ENCODE measurements around the gene GRPR.

The GRPR gene

DNA sequence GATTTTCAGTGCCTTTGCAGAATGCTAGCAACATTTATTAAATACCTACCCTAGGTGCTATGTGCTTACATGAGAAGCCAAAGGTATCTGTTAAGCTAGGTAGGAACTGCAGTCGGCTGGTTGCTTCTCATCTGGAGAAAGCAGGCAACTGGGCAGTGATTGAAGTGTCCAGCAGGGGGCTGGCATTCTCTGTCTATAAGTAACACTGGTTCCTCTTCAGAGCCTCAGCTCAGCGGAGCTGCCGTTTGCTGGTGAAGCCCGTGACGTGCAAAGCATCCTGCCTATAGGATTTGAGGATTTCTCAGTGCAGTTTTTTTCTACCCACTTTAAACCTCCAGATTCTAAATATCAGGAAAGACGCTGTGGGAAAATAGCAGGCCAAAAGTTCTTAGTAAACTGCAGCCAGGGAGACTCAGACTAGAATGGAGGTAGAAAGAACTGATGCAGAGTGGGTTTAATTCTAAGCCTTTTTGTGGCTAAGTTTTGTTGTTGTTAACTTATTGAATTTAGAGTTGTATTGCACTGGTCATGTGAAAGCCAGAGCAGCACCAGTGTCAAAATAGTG lies at the start of gene GRPR:
GRPR (plus strand) TSS at position 344 of the 565 bp plus-strand sequence. CDS start 389 bp downstream, outside the sequence.
- peak; percentile 75 for DNase-seq

DNA sequence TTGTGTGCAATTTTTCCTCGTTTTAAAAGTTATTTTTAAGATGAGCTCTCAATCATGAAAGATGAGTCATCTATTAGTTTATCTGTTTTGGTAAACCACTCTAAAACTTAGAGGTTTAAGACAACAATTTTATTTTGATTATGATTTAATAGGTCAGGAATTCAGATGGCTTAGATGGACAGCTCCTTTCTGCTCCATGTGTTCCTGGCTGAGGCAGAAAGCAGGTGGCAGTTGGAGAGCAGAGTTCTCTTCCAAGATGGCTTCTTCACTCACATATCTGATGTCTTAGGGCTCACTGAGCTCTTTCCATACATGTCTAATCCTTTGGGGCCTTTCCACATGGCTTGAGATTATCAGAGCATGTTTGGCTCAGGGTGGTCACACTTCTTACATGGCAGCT lies 48.3 kb upstream of the GRPR start:
- DNase-seq = no peak

DNA sequence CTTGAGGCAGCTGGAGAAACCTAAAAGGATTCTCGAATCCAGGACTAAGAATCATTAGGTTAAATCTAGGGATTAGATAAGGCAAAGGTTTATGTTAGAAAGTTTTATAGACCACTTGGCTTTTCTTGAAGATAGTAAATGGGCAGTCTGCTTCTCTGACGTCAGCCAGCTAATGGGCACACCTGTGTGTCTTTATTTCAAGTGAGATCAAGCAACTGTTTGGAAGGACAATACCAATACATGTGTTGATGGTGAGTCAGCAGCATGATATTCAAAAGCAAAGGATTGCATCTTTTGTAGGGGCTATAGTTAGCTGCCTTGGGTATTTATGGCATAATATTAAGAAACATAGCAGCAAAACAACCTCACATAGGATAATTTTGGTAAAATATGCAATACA lies 46.5 kb upstream of the GRPR start:
- no peak for DNase-seq

DNA sequence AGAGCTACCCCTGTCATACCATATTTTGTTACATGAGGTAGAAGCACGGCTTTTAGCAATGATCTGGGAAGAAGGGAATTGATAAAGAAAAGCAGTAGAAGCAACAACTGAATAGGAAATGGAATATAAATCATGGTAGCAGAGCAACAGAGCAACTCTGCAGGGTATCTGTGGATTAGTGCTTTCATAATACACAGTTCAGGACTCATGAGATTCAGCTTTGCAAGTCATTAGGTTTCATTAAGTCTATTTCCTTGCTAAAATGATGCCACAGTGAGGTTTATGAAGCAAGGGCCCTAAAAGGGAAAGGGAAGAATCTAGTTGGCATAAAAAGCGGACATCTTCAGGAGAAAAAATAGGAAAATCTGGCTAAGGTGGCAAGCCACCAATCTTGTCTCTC lies 45.6 kb upstream of the GRPR start:
- no peak for DNase-seq

DNA sequence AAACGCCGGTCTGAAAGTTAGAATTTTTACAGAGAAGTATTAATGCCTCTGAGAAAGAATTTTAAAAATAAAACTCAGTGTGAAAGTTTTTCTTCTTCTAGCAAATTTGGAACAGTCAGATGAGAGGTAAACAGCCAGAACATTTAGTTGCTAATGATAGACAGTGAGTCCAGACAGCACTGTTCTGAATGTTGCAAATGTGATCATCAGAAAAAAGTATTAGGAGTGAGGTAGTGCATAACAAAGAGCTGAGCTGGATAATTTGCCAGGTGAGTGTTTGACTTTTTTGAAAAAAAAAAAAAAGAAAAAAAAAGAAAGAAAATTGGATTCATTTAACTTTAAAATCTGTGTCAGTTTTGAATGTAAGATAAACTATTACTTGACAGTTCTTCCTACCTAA lies 42.0 kb upstream of the GRPR start:
- no peak for DNase-seq

DNA sequence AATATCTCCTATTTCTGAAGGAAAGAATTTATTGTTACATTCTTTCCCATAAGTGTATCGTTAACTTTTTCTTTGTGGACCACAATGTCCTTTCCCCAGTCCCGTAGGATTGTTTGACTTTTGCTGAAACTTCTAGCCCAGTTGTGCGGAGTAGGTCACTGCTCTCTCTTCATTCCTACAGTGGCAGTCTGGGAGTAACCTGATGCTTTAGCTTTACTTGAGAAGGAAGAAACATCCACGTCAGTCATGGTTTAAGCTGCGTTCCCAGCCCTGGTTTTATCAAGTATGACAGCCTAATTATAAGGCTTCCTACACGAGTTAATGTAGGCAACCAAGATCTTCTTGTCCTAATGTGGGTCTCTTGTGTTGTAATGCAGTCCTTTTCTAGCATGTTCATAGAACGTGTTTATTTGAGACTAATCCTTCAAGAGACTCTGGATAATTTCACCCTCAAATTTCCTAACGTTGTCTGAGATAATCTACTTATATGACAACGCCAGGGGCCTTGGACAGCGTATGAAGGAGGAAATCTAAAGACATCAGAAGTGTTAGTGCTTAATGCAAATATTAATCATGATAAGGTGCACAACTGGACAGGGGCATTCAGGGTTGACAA lies 40.8 kb upstream of the GRPR start:
- no peak for DNase-seq

DNA sequence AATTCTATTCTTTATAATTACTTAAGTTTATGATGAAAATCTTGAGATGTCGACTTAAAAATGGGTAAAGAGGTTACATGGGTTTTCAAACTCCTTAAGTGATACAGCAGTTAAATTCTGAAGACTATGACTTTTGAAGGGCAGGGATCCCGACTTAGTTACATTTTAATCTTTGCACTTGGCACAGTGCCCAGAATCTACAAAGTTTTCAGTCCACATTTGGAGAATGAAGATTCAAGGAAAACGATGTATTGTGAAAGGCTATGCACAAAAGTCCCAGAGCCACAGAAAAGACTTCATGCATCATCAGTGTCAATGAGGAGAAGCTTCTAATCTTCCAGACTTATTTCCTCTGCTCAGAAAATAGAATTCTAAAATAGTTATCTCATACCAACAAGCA lies 36.3 kb upstream of the GRPR start:
- DNase-seq = no peak

DNA sequence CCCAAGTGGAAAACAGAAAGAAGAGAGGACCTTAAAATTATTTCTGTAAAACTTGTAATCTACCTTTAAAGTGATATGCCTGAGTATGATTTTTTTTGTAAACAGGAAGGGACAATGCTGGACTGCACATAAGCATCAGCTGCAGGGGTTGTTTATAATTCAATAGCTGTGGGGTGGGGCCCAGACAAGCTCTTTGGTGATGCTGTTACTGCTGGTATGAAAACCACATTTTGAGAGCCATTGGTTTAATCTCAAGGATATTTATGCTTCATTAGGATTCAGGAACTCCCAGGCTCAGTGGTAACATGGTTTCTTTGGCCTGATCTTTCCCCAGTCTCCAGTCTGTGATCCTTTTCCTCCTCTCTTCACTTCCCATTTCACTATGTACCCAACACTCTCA lies 34.3 kb upstream of the GRPR start:
- no peak for DNase-seq

DNA sequence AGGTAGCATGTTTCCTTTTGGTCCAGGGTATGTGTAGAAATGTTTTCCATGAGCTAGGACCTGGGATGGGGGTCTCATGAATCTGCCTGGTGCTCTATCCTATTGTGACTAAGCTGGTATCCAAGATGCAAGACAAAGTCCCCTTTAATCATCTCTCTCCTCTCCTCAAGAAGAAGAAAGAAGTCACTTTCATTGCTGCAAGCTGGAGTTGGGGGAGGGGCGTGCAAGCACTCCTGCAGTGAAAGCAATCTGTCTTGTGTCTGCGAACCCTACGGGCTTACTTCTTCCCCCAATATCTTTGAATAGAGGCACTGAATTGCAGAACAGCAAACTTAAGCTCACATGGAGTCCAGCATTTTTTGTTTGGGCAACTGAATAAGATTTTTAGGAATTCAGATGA lies 27.2 kb upstream of the GRPR start:
- DNase-seq = no peak

DNA sequence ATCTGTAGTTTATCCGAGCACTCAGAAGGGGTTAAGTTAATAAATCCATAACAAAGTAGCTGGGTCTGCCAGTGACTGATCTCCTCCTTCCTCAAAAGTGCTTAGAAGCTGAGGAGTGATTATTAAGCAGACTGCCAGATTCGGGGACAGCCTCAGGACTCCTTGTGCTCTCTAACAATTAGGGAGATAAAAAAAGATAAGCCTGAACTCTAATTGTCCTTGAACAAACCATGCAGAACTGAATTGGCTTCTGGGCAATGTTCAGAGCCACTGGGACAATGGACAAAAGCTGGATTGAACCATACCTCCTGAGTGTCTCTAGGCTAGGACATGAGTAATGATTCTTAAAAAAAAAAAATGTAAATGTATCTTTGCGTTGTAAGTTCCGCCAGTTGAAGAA lies 22.7 kb upstream of the GRPR start:
- no peak for DNase-seq

DNA sequence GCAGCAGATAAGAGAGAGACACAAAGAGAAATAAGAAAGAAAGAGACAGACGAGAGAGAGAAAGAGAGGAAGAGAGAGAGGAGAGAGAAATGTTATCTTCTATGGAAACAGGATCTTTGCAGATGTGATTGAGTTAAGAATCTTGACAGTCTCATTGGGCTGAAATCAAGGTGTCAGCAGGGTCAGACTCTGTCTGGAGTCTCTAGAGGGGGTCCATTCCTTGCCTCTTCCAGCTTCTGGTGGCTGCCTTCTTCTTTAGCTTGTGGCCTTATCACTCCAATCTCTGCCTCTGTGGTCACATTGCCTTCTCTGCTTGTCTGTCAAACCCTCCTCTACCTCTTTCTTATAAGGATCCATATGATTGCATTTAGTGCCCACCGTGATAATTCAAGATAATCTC lies 21.8 kb upstream of the GRPR start:
- no peak for DNase-seq

DNA sequence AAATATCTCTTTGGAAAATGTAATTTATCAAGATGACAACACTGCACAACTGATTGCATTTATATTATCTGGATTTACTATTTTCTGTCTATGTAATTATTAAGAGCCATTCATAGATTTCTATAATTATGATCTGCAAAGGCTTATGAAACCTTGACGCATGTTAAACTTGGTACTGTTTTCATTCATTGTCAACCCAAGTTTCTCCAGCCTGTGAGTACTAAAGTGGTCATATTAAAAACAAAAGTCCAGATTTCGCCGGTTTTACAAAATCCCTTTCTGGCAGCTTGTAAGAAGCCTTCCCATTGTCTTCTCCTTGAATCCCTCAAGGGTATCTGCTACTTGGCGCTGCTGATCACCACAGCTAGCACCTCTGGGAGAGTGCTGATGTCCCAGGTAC lies 19.7 kb upstream of the GRPR start:
- DNase-seq = no peak

DNA sequence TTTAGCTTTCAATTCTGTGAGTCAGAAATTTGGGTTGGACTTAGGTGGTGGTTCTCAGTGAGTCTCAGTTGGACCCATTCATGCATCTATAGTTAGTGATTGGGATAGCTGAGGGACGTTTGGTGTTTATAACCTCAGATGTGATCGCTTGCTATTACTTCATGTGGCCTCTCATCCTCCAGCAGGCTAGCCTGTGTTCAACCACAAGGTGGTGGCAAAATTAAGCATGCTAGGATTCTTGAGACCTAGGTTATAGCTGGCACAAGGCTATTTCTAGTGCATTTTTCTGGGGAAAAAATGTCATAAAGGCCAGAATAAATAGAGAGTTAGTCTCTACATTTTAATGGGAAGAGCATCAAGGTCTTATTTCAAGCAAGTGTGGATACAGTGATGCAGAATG lies 10.9 kb upstream of the GRPR start:
- DNase-seq = no peak

DNA sequence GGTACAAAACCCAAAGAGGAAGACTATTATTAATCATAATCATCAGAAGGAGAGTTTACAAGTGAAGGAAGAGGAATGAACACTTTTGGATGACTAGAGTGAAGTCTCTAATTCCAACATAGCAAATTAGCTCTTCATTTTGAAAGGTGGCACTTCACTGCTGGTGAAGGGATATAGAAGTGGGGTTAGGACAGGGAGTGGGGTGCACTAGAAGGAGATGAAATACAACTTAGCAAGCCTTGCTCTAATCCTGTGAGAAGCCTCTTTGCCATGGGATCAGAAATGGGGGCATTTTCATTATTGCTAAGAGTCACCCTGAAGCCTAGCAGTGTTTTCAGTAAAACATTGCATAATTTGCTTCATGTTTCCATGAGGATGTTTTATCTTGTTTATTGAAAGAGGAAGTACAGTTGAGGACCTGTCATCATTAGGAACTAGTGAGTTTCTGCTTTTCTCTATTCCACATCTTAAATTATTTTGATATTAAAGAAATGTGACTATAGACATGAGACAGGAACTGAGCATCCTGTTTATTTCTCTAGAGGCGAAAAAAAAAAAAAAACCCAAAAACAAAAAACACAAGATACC lies 9.3 kb upstream of the GRPR start:
- no peak for DNase-seq

DNA sequence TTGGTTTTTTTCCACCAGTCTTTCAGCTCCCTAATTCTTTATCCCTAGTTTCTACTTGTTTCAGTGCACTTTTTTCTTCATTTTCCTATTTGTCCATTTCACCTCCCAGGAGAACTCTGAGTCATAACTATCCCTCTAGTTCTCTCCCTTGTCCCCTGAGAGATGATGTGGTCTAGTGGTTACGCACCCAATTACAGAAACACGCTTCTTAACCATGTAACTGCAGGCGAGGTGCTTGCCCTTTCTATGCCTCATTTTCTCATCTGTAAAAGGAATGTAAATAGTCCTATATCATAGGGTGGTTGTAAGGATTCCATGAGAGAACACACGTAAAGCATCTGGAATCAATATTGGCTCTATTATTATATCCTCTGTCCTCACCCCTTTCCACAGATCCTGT lies 8.8 kb upstream of the GRPR start:
- no peak for DNase-seq

DNA sequence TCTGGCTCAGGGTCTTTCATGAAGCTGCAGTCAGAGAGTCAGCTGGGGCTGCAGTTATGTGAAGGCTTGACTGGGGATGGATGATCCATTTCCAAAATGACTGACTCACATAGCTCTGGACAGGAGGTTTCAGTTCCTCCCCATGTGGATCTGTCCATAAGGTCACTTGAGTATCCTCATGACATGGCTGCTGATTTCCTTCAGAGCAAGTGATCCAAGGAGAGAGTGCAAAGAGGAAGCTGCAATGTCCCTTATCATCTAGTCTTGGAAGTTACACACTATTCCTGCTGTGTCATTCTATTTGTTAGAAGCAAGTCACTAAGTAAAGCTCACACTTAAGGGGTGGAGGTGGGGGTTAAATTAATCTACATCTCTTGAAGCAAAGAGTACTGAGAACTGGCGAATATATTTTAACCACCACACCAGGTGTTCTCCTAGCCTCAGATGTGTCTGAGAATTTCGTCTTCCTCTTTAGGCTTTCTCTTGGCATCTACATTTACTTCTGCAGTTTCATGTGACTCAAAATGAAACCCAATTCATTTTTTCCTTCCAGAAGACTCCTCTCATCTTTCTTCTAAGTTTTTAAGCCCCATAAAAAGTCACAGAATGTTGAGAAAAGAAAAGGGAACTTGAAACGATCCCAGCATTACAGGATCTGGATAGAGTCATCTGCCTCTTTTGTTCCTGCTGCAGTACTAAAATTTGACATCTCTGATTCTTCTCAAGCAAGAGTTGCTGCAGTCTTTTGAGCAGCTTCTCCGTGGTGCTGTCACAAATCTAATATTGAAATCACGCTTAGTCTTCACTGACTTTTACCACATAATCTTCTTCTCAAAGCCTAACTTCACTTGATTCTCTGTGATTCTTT lies 3.8 kb upstream of the GRPR start:
- no peak for DNase-seq

DNA sequence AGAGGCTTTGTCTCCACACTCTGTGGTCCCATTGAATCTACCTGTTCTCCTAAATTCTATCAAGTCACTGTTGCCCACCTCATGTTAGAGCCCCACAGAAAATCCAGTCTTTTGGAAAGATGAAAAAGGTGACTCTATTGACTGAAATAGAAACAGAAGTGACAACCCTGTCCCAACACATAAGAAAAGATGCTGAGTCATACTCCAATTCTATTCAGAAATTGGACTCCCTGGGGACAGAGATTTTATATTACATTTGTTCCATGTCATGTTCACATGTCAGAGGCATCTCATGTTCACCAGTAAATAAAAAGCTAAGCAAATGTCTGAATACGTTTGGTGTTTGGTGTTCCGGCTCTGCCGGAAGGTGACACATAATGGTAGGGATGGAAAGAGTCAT lies 2.9 kb upstream of the GRPR start:
- no peak for DNase-seq

DNA sequence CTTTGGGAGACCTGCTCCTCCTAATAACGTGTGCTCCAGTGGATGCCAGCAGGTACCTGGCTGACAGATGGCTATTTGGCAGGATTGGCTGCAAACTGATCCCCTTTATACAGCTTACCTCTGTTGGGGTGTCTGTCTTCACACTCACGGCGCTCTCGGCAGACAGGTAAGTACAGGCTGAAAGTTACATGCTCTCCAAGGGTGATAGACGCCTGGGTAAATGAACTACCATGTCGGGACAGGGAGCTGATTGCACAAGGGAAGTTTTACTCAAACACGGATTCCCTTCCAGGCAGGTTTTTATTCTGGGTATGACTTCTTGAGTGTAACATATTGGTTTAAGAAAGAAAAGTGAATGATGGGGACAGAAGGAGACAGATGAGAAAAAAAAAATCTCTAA lies 836 bp downstream of the GRPR start:
- DNase-seq = no peak

DNA sequence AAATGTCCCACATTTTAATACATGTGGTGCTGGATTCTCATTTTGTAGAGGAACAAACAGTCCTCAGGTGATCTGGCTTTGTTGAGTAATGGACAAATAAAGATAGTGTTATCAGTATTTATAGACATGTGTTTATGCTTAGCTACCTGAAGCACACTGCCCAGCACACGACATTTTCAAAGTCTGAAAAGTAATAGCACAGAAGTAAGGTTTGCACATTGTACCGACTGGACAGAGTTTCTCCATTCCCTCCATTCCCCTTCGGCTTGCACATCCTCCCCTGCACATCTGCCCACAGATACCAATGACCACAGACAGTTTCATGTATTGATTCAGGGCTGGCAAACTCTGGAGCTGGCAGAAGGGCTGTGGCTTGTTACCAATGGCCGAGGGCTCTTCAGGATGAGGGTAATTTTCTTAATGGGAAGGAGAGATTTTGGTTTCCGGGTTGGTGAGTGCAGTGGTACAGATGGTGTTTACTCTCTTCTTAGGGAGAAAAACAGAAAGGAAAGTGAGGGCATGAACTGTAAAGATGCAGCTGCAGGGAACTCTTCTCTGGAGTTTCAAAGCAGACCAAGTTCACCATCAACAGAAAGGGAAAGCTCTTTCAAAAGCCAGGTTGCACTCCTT lies 2.3 kb downstream of the GRPR start:
- DNase-seq = no peak

DNA sequence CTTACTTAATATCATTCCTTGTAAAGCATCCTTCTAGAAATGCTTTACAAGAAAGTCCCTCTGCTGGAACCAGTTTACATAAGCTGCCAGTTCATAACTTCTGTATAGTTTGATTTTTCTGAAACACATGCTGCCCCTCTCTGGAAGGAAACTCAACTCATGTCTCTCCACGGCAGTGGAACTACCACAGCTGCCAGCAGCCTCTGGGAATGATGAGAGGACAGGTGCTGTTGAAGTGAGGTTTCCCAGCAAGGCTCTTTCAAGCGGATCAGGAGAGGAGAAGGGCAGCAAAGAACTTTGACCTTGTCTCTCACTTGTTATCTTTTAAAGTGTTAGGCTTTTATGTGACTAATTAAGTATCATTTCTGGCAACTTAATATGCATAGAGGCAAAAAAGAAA lies 7.3 kb downstream of the GRPR start:
- DNase-seq = no peak

DNA sequence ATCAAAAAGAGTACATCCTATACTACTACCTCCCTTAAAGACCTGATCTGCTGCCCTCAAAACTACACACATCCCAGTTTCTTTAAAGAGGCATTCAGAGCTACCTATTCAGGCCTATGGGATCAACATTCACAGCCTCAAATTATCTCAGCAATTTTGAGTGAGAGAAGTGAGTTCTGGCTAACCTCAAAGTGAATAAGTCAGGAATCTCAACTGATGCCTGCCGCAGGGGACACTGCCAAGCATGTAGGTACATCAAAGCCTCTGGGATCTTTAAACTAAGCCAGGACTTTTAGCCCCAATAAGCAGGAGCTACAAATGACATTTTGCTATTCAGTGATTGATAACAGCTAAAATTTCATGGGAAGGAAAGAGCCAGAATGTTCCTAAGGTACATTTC lies 11.6 kb downstream of the GRPR start:
- no peak for DNase-seq

DNA sequence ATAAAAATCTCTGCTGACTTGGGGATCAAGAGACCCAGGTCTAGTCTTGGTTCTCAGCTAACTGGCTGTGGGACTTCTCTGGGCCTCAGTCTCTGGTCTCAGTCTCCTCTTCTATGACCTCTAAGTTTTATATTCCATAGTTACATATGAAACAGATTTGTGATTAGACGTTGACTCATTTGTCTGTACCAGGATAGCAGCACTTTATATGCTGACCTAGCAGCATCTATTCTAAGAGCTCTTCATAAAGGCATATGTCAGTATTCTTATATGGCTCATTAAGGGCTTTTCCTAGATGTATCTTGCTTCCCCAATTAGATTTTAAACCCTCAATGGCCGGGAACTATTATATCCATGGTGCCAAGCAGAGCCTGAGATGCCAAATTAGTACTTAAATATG lies 12.7 kb downstream of the GRPR start:
- no peak for DNase-seq

DNA sequence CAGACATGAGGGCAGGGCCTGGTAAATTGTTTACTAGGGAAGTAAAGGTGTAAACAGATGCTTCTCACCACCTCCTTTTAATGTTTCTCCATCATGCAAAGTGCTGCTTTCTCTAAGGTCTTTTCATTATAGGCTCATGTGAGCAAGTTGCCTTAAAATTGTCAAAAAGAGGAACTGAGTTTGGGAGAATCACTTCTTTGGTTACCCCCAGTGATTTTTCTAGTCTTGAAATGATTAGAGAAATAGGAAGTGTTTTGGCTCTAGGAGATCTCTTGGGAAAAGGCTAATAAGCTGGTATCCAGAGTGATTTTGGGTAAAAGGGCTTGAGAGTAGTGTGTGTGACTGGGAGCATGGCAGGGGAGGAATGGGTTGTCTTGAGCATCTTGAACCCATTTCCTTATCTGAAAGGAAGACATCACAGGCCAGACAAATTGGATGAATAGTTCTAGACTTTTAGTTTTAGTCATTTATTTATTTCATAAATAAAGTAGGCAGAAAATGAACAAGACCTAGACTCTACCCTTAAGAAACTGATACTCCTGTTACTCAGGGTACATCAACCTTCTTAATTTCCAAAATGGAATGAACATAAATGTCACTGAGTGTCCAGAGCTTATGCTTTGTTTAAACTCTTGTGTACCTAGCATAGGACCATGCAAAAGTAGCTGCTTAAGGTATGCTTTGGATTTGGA lies 14.2 kb downstream of the GRPR start:
- DNase-seq = no peak
